Endodermal cell (in vitro differentiated cells): ENCODE data around the gene ARHGAP26. TPM values are rescaled to one million over a fixed set of nuclear protein-coding genes. Genes with fewer than 3 reads are reported as not detected.

Experiments
- DNase-seq: peaks from one replicate; pipeline ENCODE4 v3.0.0-alpha.2; 2017
- H3K27ac ChIP-seq: 2 replicates; pipeline ENCODE4 v1.5.1; 2013; ENCODE audit warnings: mild to moderate bottlenecking, low read depth, low read length, moderate library complexity
- H3K27me3 ChIP-seq: 2 replicates; pipeline ENCODE4 v1.6.1; 2013; ENCODE audit warnings: mild to moderate bottlenecking, low read length, moderate library complexity; ENCODE audit not compliant: insufficient read depth, control insufficient read depth, poor library complexity, severe bottlenecking
- H3K36me3 ChIP-seq: 2 replicates; pipeline ENCODE4 v1.7.0; 2013; ENCODE audit warnings: mild to moderate bottlenecking, low read length, moderate library complexity; ENCODE audit not compliant: control insufficient read depth, insufficient read depth
- H3K4me1 ChIP-seq: one replicate; pipeline ENCODE4 v1.7.0; 2013; ENCODE audit warnings: low read length; ENCODE audit not compliant: control insufficient read depth, insufficient read depth
- H3K4me3 ChIP-seq: 2 replicates; pipeline ENCODE4 v1.5.1; 2013; ENCODE audit warnings: mild to moderate bottlenecking, low read length, moderate library complexity
- H3K9ac ChIP-seq: 2 replicates; pipeline ENCODE4 v1.6.1; 2013; ENCODE audit warnings: mild to moderate bottlenecking, low read length, moderate library complexity; ENCODE audit not compliant: poor library complexity, severe bottlenecking; ENCODE audit errors: extremely low read depth
- H3K9me3 ChIP-seq: 2 replicates; pipeline ENCODE4 v1.6.1; 2013; ENCODE audit warnings: mild to moderate bottlenecking, low read length, moderate library complexity; ENCODE audit not compliant: control insufficient read depth
- H3K27ac Mint-ChIP-seq: 2 replicates; pipeline ENCODE4 v1.8.0; 2020; ENCODE audit warnings: mixed read lengths
- H3K27me3 Mint-ChIP-seq: 2 replicates; pipeline ENCODE4 v1.8.0; 2021; ENCODE audit warnings: mild to moderate bottlenecking, mixed read lengths; ENCODE audit not compliant: insufficient read depth
- H3K36me3 Mint-ChIP-seq: 2 replicates; pipeline ENCODE4 v1.8.0; 2020; ENCODE audit warnings: low read depth, mixed read lengths
- H3K4me1 Mint-ChIP-seq: 2 replicates; pipeline ENCODE4 v1.8.0; 2020; ENCODE audit warnings: mixed read lengths
- H3K4me3 Mint-ChIP-seq: 2 replicates; pipeline ENCODE4 v1.8.0; 2020; ENCODE audit warnings: mild to moderate bottlenecking, moderate library complexity, mixed read lengths
- H3K9me3 Mint-ChIP-seq: 2 replicates; pipeline ENCODE4 v1.8.0; 2020; ENCODE audit warnings: mild to moderate bottlenecking, mixed read lengths
- CTCF ChIP-seq: fragments of 200-600 bp; sonication (generic); conservative IDR thresholded peaks from 2 replicates; pipeline ENCODE4 v1.5.0; 2021; ENCODE audit warnings: antibody characterized with exemption, mild to moderate bottlenecking
- WGBS, 2 experiments: methylation state at CpG; one replicate each; pipeline versions ENCODE4 v1.1.5 to v1.1.7; 2013; ENCODE audit warnings: missing lambda C conversion rate in 2 of 2, mixed read lengths in 1 of 2; ENCODE audit not compliant: insufficient coverage in 1 of 2, insufficient read length in 1 of 2; 5-methylcytosine and 5-hydroxymethylcytosine counted together
- total RNA-seq, 2 donors: library from RNA; stranded (reverse); fragmentation: NEBNext Ultra II Directional in 1 of 2; extraction: Animal tissue kit (Norgen Biotek cat#: 25700) in 1 of 2; gene quantifications; 2 replicates in 1 of 2; 3 replicates in 1 of 2; pipeline ENCODE4 v1.2.1, GENCODE V29; 2021

The ARHGAP26 gene
- total RNA-seq, 2 donors from 2014 or later, result 49.2 to 60.5 TPM

- Mint-ChIP-seq H3K27me3 (no peaks in the 10 kb centered on the region), H3K9me3 (no peaks in the 10 kb centered on the region), H3K36me3 (peaks cover 7% of the 10 kb centered on the region), H3K4me1 (peaks cover 23% of the 10 kb centered on the region), H3K4me3 (no peak overlapping the region), H3K27ac (no peak overlapping the region)
- no peak for TF ChIP-seq CTCF
- H3K27me3 ChIP-seq, result no peaks in the 10 kb centered on the region
- H3K36me3 ChIP-seq, result no peaks in the 10 kb centered on the region
- H3K9me3 ChIP-seq, result no peaks in the 10 kb centered on the region
- H3K9ac ChIP-seq, result no peak overlapping the region
- 97 to 100% methylated on average over 3 of the region's 3 CpGs for WGBS, 2 experiments
- no peak overlapping the region for H3K4me3 ChIP-seq
- H3K27ac ChIP-seq, result no peak overlapping the region
- H3K4me1 ChIP-seq, result peaks cover 7% of the 10 kb centered on the region
- peak; percentile 27 for DNase-seq
Observed at GRCh38 chr5:142976861-142977260, 206.7 kb downstream of the ARHGAP26 start.

- Mint-ChIP-seq H3K27ac (no peak overlapping the region), H3K27me3 (no peaks in the 10 kb centered on the region), H3K9me3 (no peaks in the 10 kb centered on the region), H3K4me3 (no peak overlapping the region), H3K36me3 (peaks cover 7% of the 10 kb centered on the region), H3K4me1 (peaks cover 27% of the 10 kb centered on the region)
- no peaks in the 10 kb centered on the region for H3K9me3 ChIP-seq
- no peak overlapping the region for H3K9ac ChIP-seq
- no peaks in the 10 kb centered on the region for H3K27me3 ChIP-seq
- TF ChIP-seq CTCF, result no peak
- no peak overlapping the region for H3K27ac ChIP-seq
- DNase-seq, result peak; percentile 37
- no peak overlapping the region for H3K4me3 ChIP-seq
- H3K36me3 ChIP-seq, result no peaks in the 10 kb centered on the region
- peaks cover 14% of the 10 kb centered on the region for H3K4me1 ChIP-seq
- WGBS, 2 experiments, result 93 to 98% methylated on average over 5 to 8 of the region's 8 CpGs
Observed at GRCh38 chr5:142977363-142978051, 207.3 kb downstream of the ARHGAP26 start.

DNA sequence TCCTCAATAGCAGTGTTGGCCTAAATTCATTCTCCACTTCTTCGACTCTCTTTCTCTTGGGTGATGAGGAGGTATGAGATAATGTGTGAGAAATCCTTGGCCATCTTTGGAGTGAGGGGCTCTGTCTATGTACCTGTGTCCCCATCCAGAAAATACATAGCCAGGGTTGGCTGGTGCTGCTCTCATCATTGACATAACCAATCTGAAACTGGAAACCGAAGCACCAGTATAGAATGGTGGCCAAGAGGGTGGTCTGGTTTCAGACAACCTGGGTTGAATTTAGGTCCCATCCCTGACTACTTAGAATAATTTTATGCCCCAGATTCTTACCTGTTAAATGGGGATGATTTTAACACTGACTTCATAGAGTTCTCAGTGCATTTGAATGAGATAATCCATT, 208.1 kb downstream of the ARHGAP26 start:
- no peak overlapping the region for H3K27ac Mint-ChIP-seq
- H3K36me3 ChIP-seq, result no peaks in the 10 kb centered on the region
- H3K36me3 Mint-ChIP-seq, result peaks cover 5% of the 10 kb centered on the region
- H3K4me1 Mint-ChIP-seq, result peaks cover 31% of the 10 kb centered on the region
- no peak for TF ChIP-seq CTCF
- H3K9me3 Mint-ChIP-seq, result no peaks in the 10 kb centered on the region
- no peak overlapping the region for H3K9ac ChIP-seq
- H3K27me3 ChIP-seq, result no peaks in the 10 kb centered on the region
- DNase-seq, result peak; percentile 27
- H3K4me3 Mint-ChIP-seq, result no peak overlapping the region
- no peak overlapping the region for H3K27ac ChIP-seq
- WGBS, 2 experiments, result 92% methylated on average over 2 of the region's 2 CpGs; no CpG with 5 or more reads in 1 of the 2 experiments
- no peaks in the 10 kb centered on the region for H3K9me3 ChIP-seq
- no peak overlapping the region for H3K4me3 ChIP-seq
- H3K27me3 Mint-ChIP-seq, result no peaks in the 10 kb centered on the region
- peaks cover 14% of the 10 kb centered on the region for H3K4me1 ChIP-seq
